NB4 (cell line): Measurements from ENCODE around the gene PRCD.

Source experiments
- CTCF ChIP-seq: IDR thresholded peaks from one replicate; pipeline ENCODE4 v1.5.1; 2012; ENCODE audit warnings: low read depth, low read length
- MYC ChIP-seq: IDR thresholded peaks from 2 replicates; pipeline ENCODE4 v1.6.1; 2011; ENCODE audit warnings: low read depth, low read length
- POLR2A ChIP-seq: IDR thresholded peaks from 2 replicates; pipeline ENCODE4 v1.6.1; 2011; ENCODE audit warnings: mild to moderate bottlenecking; ENCODE audit not compliant: insufficient read length; ENCODE audit errors: extremely low read depth
- TF ChIP-seq, protein P1 (sequence below): IDR thresholded peaks from 2 replicates; pipeline ENCODE4 v1.6.1; 2011; ENCODE audit warnings: low read depth, low read length

- TF ChIP-seq, protein P1, sequence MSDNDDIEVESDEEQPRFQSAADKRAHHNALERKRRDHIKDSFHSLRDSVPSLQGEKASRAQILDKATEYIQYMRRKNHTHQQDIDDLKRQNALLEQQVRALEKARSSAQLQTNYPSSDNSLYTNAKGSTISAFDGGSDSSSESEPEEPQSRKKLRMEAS: no peak
- TF ChIP-seq CTCF: no peak
- TF ChIP-seq MYC: no peak
- no peak for TF ChIP-seq POLR2A
These were observed 41.0 kb upstream of the PRCD start for GRCh38 chr17:76498876-76499251.
